Prostate gland (tissue), 2 donors: ENCODE measurements around the gene ANO2.

Source experiments
- POLR2A ChIP-seq: fragments of 450-650 bp; IDR thresholded peaks from one replicate; pipeline ENCODE4 v1.6.1; 2016; ENCODE audit warnings: antibody characterized with exemption, mild to moderate bottlenecking
- POLR2AphosphoS5 ChIP-seq: sonication (generic); formaldehyde crosslinking; IDR thresholded peaks from one replicate; pipeline ENCODE4 v1.6.1; 2017; ENCODE audit warnings: antibody characterized with exemption
- TF ChIP-seq, protein P1 (sequence below), 4 experiments: fragments of 200-600 bp in 2 of 4; fragments of 450-650 bp in 2 of 4; sonication (generic) in 2 of 4; IDR thresholded peaks; 1 replicate in 3 of 4; 2 replicates in 1 of 4; pipeline ENCODE4 v1.5.1; 2016 to 2019; ENCODE audit warnings: antibody characterized with exemption in 4 of 4, mild to moderate bottlenecking in 2 of 4, moderate library complexity in 2 of 4

DNA sequence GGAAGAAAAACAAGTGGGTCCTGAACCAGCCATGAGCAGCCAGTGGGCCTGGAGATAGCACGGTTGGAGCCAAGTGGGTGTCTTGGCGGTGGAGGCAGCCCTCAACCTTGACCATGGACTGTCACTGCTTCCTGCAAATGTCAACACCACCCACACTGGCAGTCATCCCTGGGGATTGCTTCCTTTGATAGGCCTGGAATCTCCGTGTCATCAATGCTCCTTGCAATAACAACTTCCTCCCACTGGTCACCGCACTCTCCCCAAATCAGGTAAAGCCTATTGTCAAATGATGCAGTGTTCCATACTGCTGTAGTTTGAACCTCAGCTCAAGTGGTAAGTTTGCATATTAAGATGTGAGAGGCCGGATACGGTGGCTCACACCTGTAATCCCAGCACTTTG, 384.0 kb downstream of the ANO2 start:
- TF ChIP-seq POLR2A, result no peak
- TF ChIP-seq, protein P1, sequence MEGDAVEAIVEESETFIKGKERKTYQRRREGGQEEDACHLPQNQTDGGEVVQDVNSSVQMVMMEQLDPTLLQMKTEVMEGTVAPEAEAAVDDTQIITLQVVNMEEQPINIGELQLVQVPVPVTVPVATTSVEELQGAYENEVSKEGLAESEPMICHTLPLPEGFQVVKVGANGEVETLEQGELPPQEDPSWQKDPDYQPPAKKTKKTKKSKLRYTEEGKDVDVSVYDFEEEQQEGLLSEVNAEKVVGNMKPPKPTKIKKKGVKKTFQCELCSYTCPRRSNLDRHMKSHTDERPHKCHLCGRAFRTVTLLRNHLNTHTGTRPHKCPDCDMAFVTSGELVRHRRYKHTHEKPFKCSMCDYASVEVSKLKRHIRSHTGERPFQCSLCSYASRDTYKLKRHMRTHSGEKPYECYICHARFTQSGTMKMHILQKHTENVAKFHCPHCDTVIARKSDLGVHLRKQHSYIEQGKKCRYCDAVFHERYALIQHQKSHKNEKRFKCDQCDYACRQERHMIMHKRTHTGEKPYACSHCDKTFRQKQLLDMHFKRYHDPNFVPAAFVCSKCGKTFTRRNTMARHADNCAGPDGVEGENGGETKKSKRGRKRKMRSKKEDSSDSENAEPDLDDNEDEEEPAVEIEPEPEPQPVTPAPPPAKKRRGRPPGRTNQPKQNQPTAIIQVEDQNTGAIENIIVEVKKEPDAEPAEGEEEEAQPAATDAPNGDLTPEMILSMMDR (IDR thresholded peaks at IDR 0.05), result no peak
- no peak for TF ChIP-seq POLR2AphosphoS5
